SH-SY5Y (cell line): Measurements from ENCODE around the gene HELT.

ENCODE experiments used
- GATA2 ChIP-seq: IDR thresholded peaks from 2 replicates; pipeline ENCODE4 v1.6.1; 2011; ENCODE audit warnings: mild to moderate bottlenecking, low read depth, low read length
- GATA3 ChIP-seq: IDR thresholded peaks from 2 replicates; pipeline ENCODE4 v1.6.1; 2011; ENCODE audit warnings: low read depth, mild to moderate bottlenecking, low read length, moderate library complexity

The HELT gene

GRCh38 chr4:185017964-185018772 is at the start of gene HELT:
TSS of gene HELT (plus strand) at chr4:185018490. CDS start at chr4:185018929, 439 bp downstream.
- TF ChIP-seq GATA2 (no peak), GATA3 (no peak)

GRCh38 chr4:184968784-184969201 is 49.5 kb upstream of the HELT start:
- TF ChIP-seq GATA2 = no peak
- TF ChIP-seq GATA3 = no peak

- TF ChIP-seq GATA3 (no peak), GATA2 (no peak)
Measured at GRCh38 chr4:184969610-184970009, 48.7 kb upstream of the HELT start.

GRCh38 chr4:184972991-184973390 is 45.3 kb upstream of the HELT start:
- no peak for TF ChIP-seq GATA2
- TF ChIP-seq GATA3 = no peak

- TF ChIP-seq GATA3 (no peak), GATA2 (no peak)
Measured at GRCh38 chr4:184977747-184978146, 40.5 kb upstream of the HELT start.

GRCh38 chr4:184978211-184978610 is 40.1 kb upstream of the HELT start:
- no peak for TF ChIP-seq GATA2
- no peak for TF ChIP-seq GATA3

GRCh38 chr4:184979461-184980124 is 38.7 kb upstream of the HELT start:
- TF ChIP-seq GATA3 = no peak
- no peak for TF ChIP-seq GATA2

GRCh38 chr4:184980261-184980660 is 38.0 kb upstream of the HELT start:
- TF ChIP-seq GATA3 (no peak), GATA2 (no peak)

- TF ChIP-seq GATA2 = no peak
- TF ChIP-seq GATA3 = no peak
Measured at GRCh38 chr4:184983672-184984356, 34.5 kb upstream of the HELT start.

- TF ChIP-seq GATA2 (no peak), GATA3 (no peak)
Measured at GRCh38 chr4:184987493-184988031, 30.7 kb upstream of the HELT start.

- TF ChIP-seq GATA2 (no peak), GATA3 (no peak)
Measured at GRCh38 chr4:184988611-184989010, 29.7 kb upstream of the HELT start.

- TF ChIP-seq GATA2 (no peak), GATA3 (no peak)
Measured at GRCh38 chr4:184991860-184992259, 26.4 kb upstream of the HELT start.

GRCh38 chr4:184992422-184992821 is 25.9 kb upstream of the HELT start:
- TF ChIP-seq GATA2 = no peak

GRCh38 chr4:184993247-184993646 is 25.0 kb upstream of the HELT start:
- TF ChIP-seq GATA2 = no peak
- TF ChIP-seq GATA3 = no peak
